ENCODE results near the gene SENP5.

DNA sequence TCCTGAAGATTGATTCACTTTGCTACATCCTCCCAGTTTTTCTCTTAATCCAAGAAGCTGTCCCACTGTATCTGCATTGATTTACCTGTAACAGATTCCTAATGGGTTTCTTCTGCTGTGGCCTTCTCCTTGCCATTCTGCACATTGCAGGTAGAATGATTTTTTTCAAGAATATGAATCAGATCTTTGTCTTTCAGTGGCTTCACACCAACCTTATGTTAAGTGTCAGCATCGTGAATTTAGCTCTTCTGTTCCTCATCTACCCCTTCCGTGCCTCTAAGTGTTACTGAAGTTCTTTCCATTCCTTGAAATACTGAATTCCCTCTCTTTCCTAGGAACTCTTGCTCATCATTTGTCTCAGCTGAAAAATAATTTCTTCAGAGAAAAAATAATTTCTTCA, 7.5 kb downstream of the SENP5 start:
- TF ChIP-seq YY1 (IDR thresholded peaks at IDR 0.05; ENCODE audit: insufficient read depth, insufficient read length) (no peak), ZNF274 (IDR thresholded peaks at IDR 0.05; ENCODE audit: low read depth, low read length) (no peak)
